GM06990 (cell line): ENCODE measurements around the gene DPH7.
A peak's percentile ranks its signal among the peaks of the same experiment; 100 is the strongest.
"Not testable (repeated sequence)": the region's sequence is repeated elsewhere in the genome, so short reads cannot be mapped to it uniquely, and the experiment has no call there.

ENCODE experiments used
- DNase-seq: peaks from one replicate; pipeline ENCODE4 v3.0.0-alpha.2; 2011; ENCODE audit not compliant: insufficient read length; ENCODE audit errors: extremely low read depth
- H3K27me3 ChIP-seq: replicated peaks from 2 replicates; pipeline ENCODE4 v1.6.0; 2011; ENCODE audit warnings: low read length; ENCODE audit not compliant: control insufficient read depth, insufficient read depth
- H3K36me3 ChIP-seq: 2 replicates; pipeline ENCODE4 v1.5.1; 2011; ENCODE audit warnings: low read length; ENCODE audit not compliant: control insufficient read depth, insufficient read depth
- H3K4me3 ChIP-seq: replicated peaks from 2 replicates; pipeline ENCODE4 v1.5.1; 2011; ENCODE audit warnings: low read depth, mild to moderate bottlenecking, control low read depth, low read length
- TF ChIP-seq, protein P1 (sequence below): IDR thresholded peaks from 2 replicates; pipeline ENCODE4 v1.5.1; 2011; ENCODE audit warnings: low read length, control low read depth, mild to moderate bottlenecking, inconsistent platforms; ENCODE audit not compliant: insufficient read depth, poor library complexity, severe bottlenecking

DPH7 gene

DNA sequence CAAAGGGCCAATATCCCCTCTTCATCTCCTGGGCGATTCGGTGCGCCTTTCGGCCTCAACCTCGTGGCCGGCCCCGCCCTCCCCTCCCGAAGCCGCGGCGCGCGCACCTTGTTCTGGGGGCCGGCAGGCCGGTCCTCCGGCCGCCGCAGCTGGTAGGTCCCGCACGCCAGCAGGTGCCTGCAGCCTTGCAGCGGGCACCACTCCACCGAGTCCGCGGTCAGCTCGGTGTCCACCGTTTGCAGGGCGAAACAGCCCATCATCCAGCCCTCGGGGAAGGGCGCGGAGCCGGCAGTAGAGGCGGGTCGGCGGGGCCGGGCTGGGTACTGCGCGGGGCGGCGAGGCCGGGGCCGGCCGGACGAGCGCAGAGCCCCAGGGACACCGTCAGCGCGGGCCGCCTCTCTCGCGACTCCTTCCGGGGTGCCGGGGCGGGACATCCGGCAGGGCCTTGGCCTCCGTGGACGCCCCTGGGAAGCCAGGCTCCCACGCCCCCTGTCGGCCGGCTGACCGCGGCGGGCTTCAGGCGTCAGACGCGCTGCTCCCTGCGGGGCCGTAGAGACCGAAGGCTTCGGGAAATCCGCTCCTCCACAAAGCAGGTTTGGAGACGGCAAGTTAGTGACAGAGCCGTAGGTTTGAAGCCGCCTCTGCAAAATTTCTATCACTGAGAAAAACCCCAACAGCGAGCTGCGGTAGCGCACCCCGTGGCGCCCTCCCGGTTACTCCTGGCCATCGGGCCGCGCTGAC, at the start of gene DPH7:
Gene DPH7 (minus strand): TSS at position 408 of the 741 bp plus-strand sequence. CDS start 148 bp downstream, at position 260.
- peak; percentile 92 for DNase-seq
- H3K4me3 ChIP-seq, result peak within 1 kb of the TSS; percentile 93
- H3K36me3 ChIP-seq, result peaks cover 21% of the 10 kb centered on the region
- no peaks in the 10 kb centered on the region for H3K27me3 ChIP-seq
- TF ChIP-seq, protein P1, sequence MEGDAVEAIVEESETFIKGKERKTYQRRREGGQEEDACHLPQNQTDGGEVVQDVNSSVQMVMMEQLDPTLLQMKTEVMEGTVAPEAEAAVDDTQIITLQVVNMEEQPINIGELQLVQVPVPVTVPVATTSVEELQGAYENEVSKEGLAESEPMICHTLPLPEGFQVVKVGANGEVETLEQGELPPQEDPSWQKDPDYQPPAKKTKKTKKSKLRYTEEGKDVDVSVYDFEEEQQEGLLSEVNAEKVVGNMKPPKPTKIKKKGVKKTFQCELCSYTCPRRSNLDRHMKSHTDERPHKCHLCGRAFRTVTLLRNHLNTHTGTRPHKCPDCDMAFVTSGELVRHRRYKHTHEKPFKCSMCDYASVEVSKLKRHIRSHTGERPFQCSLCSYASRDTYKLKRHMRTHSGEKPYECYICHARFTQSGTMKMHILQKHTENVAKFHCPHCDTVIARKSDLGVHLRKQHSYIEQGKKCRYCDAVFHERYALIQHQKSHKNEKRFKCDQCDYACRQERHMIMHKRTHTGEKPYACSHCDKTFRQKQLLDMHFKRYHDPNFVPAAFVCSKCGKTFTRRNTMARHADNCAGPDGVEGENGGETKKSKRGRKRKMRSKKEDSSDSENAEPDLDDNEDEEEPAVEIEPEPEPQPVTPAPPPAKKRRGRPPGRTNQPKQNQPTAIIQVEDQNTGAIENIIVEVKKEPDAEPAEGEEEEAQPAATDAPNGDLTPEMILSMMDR, result peak; percentile 92

DNA sequence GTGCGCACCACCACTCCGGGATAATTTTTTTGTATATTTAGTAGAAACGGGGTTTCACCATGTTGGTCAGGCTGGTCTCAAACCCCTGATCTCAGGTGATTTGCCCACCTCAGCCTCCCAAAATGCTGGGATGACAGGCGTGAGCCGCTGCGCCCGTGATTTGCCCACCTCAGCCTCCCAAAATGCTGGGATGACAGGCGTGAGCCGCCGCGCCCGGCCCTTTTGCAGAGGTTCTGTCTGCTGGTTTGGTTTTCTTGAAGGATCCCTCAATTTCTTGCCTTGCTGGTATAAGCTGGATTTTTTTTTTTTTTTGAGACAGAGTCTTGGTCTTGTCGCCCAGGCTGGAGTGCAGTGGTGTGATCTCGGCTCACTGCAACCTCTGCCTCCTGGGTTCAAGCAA, 48.7 kb upstream of the DPH7 start:
- not testable (repeated sequence) for H3K27me3 ChIP-seq, H3K4me3 ChIP-seq, DNase-seq, H3K36me3 ChIP-seq

- no peaks in the 10 kb centered on the region for H3K36me3 ChIP-seq
- DNase-seq, result no peak
- no peaks in the 10 kb centered on the region for H3K27me3 ChIP-seq
- H3K4me3 ChIP-seq, result no peak overlapping the region
- TF ChIP-seq, protein P1, result no peak
Observed at GRCh38 chr9:137626464-137626863, 47.7 kb upstream of the DPH7 start.

- not testable (repeated sequence) for H3K36me3 ChIP-seq, H3K4me3 ChIP-seq, H3K27me3 ChIP-seq, DNase-seq
Observed at GRCh38 chr9:137622211-137622610, 43.5 kb upstream of the DPH7 start.

GRCh38 chr9:137621131-137621757, 42.5 kb upstream of the DPH7 start:
- Histone ChIP-seq H3K27me3 (no peaks in the 10 kb centered on the region), H3K36me3 (peaks cover 5% of the 10 kb centered on the region), H3K4me3 (no peak overlapping the region)

DNA sequence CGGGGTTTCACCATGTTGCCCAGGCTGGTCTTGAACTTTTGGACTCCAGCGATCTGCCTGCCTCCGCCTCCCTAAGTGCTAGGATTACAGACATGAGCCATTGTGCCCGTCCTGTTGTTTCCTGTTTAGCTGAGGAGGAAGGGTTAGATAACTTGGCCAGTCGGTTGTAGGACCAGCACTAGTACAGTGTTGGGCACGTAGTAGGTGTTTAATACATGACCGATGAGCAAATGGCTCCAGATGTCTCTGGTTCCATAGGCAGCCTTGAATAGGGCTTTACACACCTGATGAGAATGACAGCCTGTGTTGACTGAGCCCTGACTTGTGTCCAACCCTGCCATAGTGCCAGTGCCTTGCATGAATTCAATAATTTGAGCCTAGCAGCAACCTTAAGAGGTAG, 41.9 kb upstream of the DPH7 start:
- Histone ChIP-seq H3K27me3 (no peaks in the 10 kb centered on the region), H3K4me3 (peak overlapping the region; percentile 84), H3K36me3 (peaks cover 9% of the 10 kb centered on the region)
- no peak for DNase-seq
- TF ChIP-seq, protein P1, result no peak

More at GRCh38 chr9:137621131-137621757, 42.5 kb upstream of the DPH7 start:
- TF ChIP-seq, protein P1, result peak; percentile 20
- no peak for DNase-seq
